ENCODE measurements around the gene LRTM2. TPM values are rescaled to one million over a fixed set of nuclear protein-coding genes. Genes with fewer than 3 reads are reported as not detected.

The LRTM2 gene
- total and polyA plus RNA-seq, 4 donors, result not detected

DNA sequence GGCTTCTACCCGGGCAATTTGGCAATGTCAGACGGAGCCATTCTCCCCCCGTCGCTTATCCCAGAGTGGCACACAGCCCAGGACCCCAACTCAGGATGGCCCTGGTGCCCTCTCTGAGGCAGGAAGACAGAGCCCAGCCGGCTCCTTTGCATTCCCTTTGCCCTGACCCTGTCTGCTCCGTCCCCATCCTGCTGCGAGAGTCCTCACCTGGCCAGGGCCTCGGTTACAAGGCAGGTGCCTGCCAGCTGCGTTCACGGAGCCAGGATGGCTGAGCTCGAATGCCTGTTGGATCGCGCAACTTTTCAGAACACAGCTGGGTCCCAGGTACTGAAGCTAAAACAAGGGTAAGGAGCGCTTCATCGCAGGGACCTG lies 18.6 kb downstream of the LRTM2 start:
- Histone ChIP-seq H3K9ac (ENCODE audit: low read depth in 1 of 2, low read length in 2 of 2) (no peak overlapping the region), H3K27ac (ENCODE audit: low read depth in 1 of 2, low read length in 2 of 2) (no peak overlapping the region), H3K9me3 (ENCODE audit: control insufficient read depth in 4 of 4, low read length in 3 of 4) (no peaks in the 10 kb centered on the region), H3K4me1 (ENCODE audit: control insufficient read depth in 4 of 4, insufficient read depth in 4 of 4, low read length in 3 of 4) (no peaks in the 10 kb centered on the region), H3K4me3 (ENCODE audit: low read depth in 1 of 3, low read length in 3 of 3) (no peak overlapping the region), H3K36me3 (ENCODE audit: control insufficient read depth in 4 of 4, insufficient read depth in 3 of 4, low read depth in 1 of 4, low read length in 3 of 4) (no peaks in the 10 kb centered on the region), H3K27me3 (ENCODE audit: control insufficient read depth in 4 of 4, insufficient read depth in 4 of 4, low read length in 3 of 4) (no peaks in the 10 kb centered on the region)
- TF ChIP-seq EGR1 (IDR thresholded peaks at IDR 0.05; ENCODE audit: low read depth in 2 of 2), result no peak
- TF ChIP-seq, protein P1, sequence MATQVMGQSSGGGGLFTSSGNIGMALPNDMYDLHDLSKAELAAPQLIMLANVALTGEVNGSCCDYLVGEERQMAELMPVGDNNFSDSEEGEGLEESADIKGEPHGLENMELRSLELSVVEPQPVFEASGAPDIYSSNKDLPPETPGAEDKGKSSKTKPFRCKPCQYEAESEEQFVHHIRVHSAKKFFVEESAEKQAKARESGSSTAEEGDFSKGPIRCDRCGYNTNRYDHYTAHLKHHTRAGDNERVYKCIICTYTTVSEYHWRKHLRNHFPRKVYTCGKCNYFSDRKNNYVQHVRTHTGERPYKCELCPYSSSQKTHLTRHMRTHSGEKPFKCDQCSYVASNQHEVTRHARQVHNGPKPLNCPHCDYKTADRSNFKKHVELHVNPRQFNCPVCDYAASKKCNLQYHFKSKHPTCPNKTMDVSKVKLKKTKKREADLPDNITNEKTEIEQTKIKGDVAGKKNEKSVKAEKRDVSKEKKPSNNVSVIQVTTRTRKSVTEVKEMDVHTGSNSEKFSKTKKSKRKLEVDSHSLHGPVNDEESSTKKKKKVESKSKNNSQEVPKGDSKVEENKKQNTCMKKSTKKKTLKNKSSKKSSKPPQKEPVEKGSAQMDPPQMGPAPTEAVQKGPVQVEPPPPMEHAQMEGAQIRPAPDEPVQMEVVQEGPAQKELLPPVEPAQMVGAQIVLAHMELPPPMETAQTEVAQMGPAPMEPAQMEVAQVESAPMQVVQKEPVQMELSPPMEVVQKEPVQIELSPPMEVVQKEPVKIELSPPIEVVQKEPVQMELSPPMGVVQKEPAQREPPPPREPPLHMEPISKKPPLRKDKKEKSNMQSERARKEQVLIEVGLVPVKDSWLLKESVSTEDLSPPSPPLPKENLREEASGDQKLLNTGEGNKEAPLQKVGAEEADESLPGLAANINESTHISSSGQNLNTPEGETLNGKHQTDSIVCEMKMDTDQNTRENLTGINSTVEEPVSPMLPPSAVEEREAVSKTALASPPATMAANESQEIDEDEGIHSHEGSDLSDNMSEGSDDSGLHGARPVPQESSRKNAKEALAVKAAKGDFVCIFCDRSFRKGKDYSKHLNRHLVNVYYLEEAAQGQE (IDR thresholded peaks at IDR 0.05), result no peak
- TF ChIP-seq SP1 (IDR thresholded peaks at IDR 0.05), result no peak
- TF ChIP-seq TAF1 (conservative IDR thresholded peaks at IDR 0.05), result no peak
- TF ChIP-seq YY1 (IDR thresholded peaks at IDR 0.05), result no peak
- no peak for TF ChIP-seq JUND (IDR thresholded peaks at IDR 0.05)
- TF ChIP-seq GABPA (IDR thresholded peaks at IDR 0.05 in 1 of 2, conservative IDR thresholded peaks at IDR 0.05 in 1 of 2), result no peak
- TF ChIP-seq, protein P2, sequence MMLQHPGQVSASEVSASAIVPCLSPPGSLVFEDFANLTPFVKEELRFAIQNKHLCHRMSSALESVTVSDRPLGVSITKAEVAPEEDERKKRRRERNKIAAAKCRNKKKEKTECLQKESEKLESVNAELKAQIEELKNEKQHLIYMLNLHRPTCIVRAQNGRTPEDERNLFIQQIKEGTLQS (IDR thresholded peaks at IDR 0.05), result no peak
- TF ChIP-seq MAX (IDR thresholded peaks at IDR 0.05), result no peak
- DNase-seq (ENCODE audit: low spot score), result no peak
- WGBS, result 88% methylated on average over 15 of the region's 15 CpGs

DNA sequence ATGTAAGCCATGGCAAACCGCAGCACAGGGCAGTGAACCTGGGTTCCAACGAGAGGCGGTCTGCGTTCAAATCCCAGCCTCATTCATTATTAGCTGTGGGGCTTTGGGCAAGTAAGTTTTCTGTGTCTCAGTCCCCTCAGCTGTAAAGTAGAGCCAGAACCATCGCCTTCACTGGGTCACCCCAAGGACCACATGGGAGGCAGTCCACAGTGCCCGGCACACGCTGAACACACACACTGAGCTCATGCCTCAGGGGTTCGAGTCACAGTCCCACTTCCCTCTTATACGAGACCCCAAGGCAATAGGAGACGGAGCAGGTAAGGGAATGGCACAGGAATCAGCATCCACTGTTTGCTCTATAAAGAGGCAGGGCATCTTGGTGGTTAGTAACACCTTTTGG lies 19.1 kb downstream of the LRTM2 start:
- no peak for DNase-seq (ENCODE audit: low spot score)
- TF ChIP-seq RXRA (IDR thresholded peaks at IDR 0.05) (no peak), CTCF (IDR thresholded peaks at IDR 0.05; ENCODE audit: low read depth, low read length, missing input control) (no peak), RAD21 (IDR thresholded peaks at IDR 0.05) (no peak), JUND (IDR thresholded peaks at IDR 0.05) (no peak), MAX (IDR thresholded peaks at IDR 0.05) (no peak), SP1 (IDR thresholded peaks at IDR 0.05) (no peak), EGR1 (IDR thresholded peaks at IDR 0.05; ENCODE audit: low read depth in 2 of 2) (no peak), NR2F2 (IDR thresholded peaks at IDR 0.05) (no peak), FOXA1 (IDR thresholded peaks at IDR 0.05) (no peak), YY1 (IDR thresholded peaks at IDR 0.05) (no peak), HNF4G (IDR thresholded peaks at IDR 0.05) (no peak), HNF4A (conservative IDR thresholded peaks at IDR 0.05) (no peak), TAF1 (conservative IDR thresholded peaks at IDR 0.05) (no peak), GABPA (IDR thresholded peaks at IDR 0.05 in 1 of 2, conservative IDR thresholded peaks at IDR 0.05 in 1 of 2) (no peak), FOXA2 (IDR thresholded peaks at IDR 0.05) (no peak)
- TF ChIP-seq, protein P2 (IDR thresholded peaks at IDR 0.05), result no peak
- TF ChIP-seq, protein P1 (IDR thresholded peaks at IDR 0.05), result no peak
- TF ChIP-seq, protein P3, sequence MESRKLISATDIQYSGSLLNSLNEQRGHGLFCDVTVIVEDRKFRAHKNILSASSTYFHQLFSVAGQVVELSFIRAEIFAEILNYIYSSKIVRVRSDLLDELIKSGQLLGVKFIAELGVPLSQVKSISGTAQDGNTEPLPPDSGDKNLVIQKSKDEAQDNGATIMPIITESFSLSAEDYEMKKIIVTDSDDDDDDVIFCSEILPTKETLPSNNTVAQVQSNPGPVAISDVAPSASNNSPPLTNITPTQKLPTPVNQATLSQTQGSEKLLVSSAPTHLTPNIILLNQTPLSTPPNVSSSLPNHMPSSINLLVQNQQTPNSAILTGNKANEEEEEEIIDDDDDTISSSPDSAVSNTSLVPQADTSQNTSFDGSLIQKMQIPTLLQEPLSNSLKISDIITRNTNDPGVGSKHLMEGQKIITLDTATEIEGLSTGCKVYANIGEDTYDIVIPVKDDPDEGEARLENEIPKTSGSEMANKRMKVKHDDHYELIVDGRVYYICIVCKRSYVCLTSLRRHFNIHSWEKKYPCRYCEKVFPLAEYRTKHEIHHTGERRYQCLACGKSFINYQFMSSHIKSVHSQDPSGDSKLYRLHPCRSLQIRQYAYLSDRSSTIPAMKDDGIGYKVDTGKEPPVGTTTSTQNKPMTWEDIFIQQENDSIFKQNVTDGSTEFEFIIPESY (IDR thresholded peaks at IDR 0.05), result no peak
- no peaks in the 10 kb centered on the region for H3K36me3 ChIP-seq (ENCODE audit: control insufficient read depth in 4 of 4, insufficient read depth in 3 of 4, low read depth in 1 of 4, low read length in 3 of 4)
- no peaks in the 10 kb centered on the region for H3K27me3 ChIP-seq (ENCODE audit: control insufficient read depth in 4 of 4, insufficient read depth in 4 of 4, low read length in 3 of 4)
- H3K9ac ChIP-seq (ENCODE audit: low read depth in 1 of 2, low read length in 2 of 2), result no peak overlapping the region
- H3K9me3 ChIP-seq (ENCODE audit: control insufficient read depth in 4 of 4, low read length in 3 of 4), result no peaks in the 10 kb centered on the region
- no peak overlapping the region for H3K27ac ChIP-seq (ENCODE audit: low read depth in 1 of 2, low read length in 2 of 2)
- no peak overlapping the region for H3K4me3 ChIP-seq (ENCODE audit: low read depth in 1 of 3, low read length in 3 of 3)
- 89% methylated on average over 10 of the region's 10 CpGs for WGBS
- H3K4me1 ChIP-seq (ENCODE audit: control insufficient read depth in 4 of 4, insufficient read depth in 4 of 4, low read length in 3 of 4), result no peaks in the 10 kb centered on the region

All from liver (tissue), 9 donors.